K562 (cell line): ENCODE results near the gene JPT1. TPM values are rescaled to one million over a fixed set of nuclear protein-coding genes. Genes with fewer than 3 reads are reported as not detected.

Experiments
- ATF1 ChIP-seq, 2 experiments: fragments of 450-650 bp in 1 of 2; IDR thresholded peaks; 2 replicates each; pipeline ENCODE4 v1.6.1; 2016; ENCODE audit warnings: missing compliant biosample characterization in 1 of 2, missing genetic modification characterization in 1 of 2
- FOXK1 ChIP-seq: sonication (generic); formaldehyde crosslinking; IDR thresholded peaks from 2 replicates; pipeline ENCODE4 v1.8.0; 2022; ENCODE audit warnings: missing genetic modification reagents, mild to moderate bottlenecking, borderline replicate concordance
- HEY1 ChIP-seq: fragments of 250-450 bp; sonication (Bioruptor Pico); IDR thresholded peaks from 2 replicates; pipeline ENCODE4 v1.5.0; 2020; ENCODE audit warnings: mild to moderate bottlenecking, moderate library complexity, borderline replicate concordance
- ILF3 ChIP-seq: fragments of 450-650 bp; IDR thresholded peaks from 2 replicates; pipeline ENCODE4 v1.6.1; 2018; ENCODE audit warnings: antibody characterized with exemption, mild to moderate bottlenecking, moderate library complexity, borderline replicate concordance
- MED1 ChIP-seq: sonication (generic); formaldehyde crosslinking; IDR thresholded peaks from 2 replicates; pipeline ENCODE4 v1.8.1; 2023; ENCODE audit warnings: missing genetic modification reagents, borderline replicate concordance
- MTA1 ChIP-seq: fragments of 450-650 bp; IDR thresholded peaks from 2 replicates; pipeline ENCODE4 v1.6.1; 2017; ENCODE audit warnings: borderline replicate concordance
- NR2C1 ChIP-seq, 2 experiments: fragments of 450-650 bp; IDR thresholded peaks; 2 replicates each; pipeline ENCODE4 v1.6.1; 2017; ENCODE audit warnings: mild to moderate bottlenecking in 2 of 2, antibody characterized with exemption in 1 of 2, inconsistent platforms in 1 of 2, missing compliant biosample characterization in 1 of 2, missing genetic modification characterization in 1 of 2
- PRMT5 ChIP-seq: sonication (generic); formaldehyde crosslinking; IDR thresholded peaks from 2 replicates; pipeline ENCODE4 v1.5.0; 2020; ENCODE audit warnings: missing genetic modification reagents
- PTRF ChIP-seq: fragments of 450-650 bp; IDR thresholded peaks from 2 replicates; pipeline ENCODE4 v1.6.1; 2016; ENCODE audit warnings: mild to moderate bottlenecking, missing genetic modification characterization, missing compliant biosample characterization
- RBM14 ChIP-seq: fragments of 200-400 bp; formaldehyde crosslinking; IDR thresholded peaks from 2 replicates; pipeline ENCODE4 v1.6.1; 2018; ENCODE audit warnings: low read depth, mild to moderate bottlenecking, low read length, moderate library complexity, borderline replicate concordance; ENCODE audit not compliant: insufficient read depth
- TEAD4 ChIP-seq, 2 experiments: sonication (generic) in 1 of 2; formaldehyde crosslinking in 1 of 2; IDR thresholded peaks; 2 replicates each; pipeline versions ENCODE4 v1.6.1 to v1.8.0; 2012 to 2022; ENCODE audit warnings: borderline replicate concordance in 1 of 2, inconsistent platforms in 1 of 2, low read length in 1 of 2, mild to moderate bottlenecking in 1 of 2, missing genetic modification reagents in 1 of 2
- ZEB2 ChIP-seq: fragments of 450-650 bp; IDR thresholded peaks from 2 replicates; pipeline ENCODE4 v1.6.1; 2016
- ZNF263 ChIP-seq: sonication (generic); formaldehyde crosslinking; IDR thresholded peaks from 2 replicates; pipeline ENCODE4 v1.8.0; 2022; ENCODE audit warnings: mild to moderate bottlenecking, missing genetic modification reagents, borderline replicate concordance
- ZNF324 ChIP-seq: fragments of 250-450 bp; sonication (Bioruptor Pico); IDR thresholded peaks from 2 replicates; pipeline ENCODE4 v1.4.0; 2020; ENCODE audit warnings: mild to moderate bottlenecking
- polyA plus RNA-seq, 8 experiments: library from polyadenylated mRNA; depleted of rRNA in 4 of 8; stranded (reverse) in 5 of 8; unstranded in 3 of 8; fragments of >200 nt; fragmentation: Nextera tagmentation in 2 of 8; fragmentation: Illumina TruSeq in 1 of 8; extraction: Ambion mirVana in 2 of 8; extraction: Trizol in 1 of 8; gene quantifications; 2 replicates each; pipeline versions ENCODE4 v1.2.1 to v1.2.3, GENCODE V29; 2011 to 2014; ENCODE audit warnings: inconsistent platforms in 1 of 8, missing spikeins in 1 of 8
- total RNA-seq, 7 experiments: library from RNA; depleted of rRNA in 6 of 7; stranded (reverse); fragments of >200 nt in 6 of 7; fragmentation: Illumina TruSeq in 2 of 7; extraction: Trizol in 2 of 7; gene quantifications; 2 replicates each; pipeline versions ENCODE4 v1.2.1 to v1.2.3, GENCODE V29; 2011 to 2021; ENCODE audit warnings: low replicate concordance in 1 of 7
- TF ChIP-seq, protein P1 (sequence below), 2 experiments: IDR thresholded peaks; 2 replicates each; pipeline ENCODE4 v1.6.1; 2012; ENCODE audit warnings: improper control_type of control experiment in 2 of 2, low read depth in 2 of 2, low read length in 2 of 2, borderline replicate concordance in 1 of 2
- TF ChIP-seq, protein P2 (sequence below): fragments of 250-450 bp; sonication (Bioruptor Pico); IDR thresholded peaks from 2 replicates; pipeline ENCODE4 v1.5.0; 2020; ENCODE audit warnings: mild to moderate bottlenecking
- TF ChIP-seq, protein P3 (sequence below): fragments of 450-650 bp; IDR thresholded peaks from 2 replicates; pipeline ENCODE4 v1.6.1; 2017; ENCODE audit warnings: antibody characterized with exemption, mild to moderate bottlenecking

Gene JPT1
- total and polyA plus RNA-seq, 9 of the 15 experiments (the other 6 are each of a cell fraction or from before 2014, with no cell fraction given): 56.7 to 292 (median 144) TPM

DNA sequence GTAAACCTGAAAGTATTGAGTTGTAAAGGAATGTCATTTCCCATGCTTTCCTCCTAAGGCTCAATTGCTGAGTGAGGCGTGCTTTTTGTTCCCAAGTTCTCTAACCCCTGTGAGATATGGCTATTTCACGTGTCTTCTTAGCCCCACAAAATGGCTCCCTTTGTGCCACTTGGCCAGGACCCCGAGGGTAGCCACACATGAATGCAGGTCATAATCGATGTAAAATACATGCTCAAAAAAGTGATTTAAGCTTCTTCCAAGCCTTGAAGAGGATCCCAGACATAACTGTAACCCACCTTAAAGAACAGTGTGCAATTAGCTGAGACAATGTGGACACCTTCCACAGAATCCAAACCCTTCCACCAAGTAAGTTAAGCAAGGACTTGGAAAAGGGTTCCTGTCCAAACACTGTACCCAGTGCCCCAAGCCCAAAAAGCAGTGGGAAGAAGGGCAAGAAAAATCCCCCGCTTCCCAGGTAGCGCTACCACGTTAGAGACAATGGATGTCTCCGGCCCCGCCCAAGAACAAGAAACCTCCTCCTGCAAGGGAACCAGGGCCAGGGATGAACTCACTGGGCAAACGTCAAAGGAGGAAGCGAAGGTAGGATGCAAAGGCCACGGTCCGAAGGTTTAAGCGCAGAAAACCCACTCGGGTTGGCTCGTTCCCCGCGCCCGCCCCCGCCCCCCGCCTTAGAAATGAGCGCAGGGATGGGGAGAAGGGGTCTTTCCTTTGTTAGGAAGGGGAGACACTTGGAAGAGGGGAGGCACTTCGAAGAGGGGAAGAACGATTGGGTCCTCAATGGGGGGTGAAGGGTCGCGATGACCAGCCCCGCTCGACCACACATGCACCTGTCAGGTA is 1.2 kb downstream of the JPT1 start (continued):
- TF ChIP-seq, protein P1, sequence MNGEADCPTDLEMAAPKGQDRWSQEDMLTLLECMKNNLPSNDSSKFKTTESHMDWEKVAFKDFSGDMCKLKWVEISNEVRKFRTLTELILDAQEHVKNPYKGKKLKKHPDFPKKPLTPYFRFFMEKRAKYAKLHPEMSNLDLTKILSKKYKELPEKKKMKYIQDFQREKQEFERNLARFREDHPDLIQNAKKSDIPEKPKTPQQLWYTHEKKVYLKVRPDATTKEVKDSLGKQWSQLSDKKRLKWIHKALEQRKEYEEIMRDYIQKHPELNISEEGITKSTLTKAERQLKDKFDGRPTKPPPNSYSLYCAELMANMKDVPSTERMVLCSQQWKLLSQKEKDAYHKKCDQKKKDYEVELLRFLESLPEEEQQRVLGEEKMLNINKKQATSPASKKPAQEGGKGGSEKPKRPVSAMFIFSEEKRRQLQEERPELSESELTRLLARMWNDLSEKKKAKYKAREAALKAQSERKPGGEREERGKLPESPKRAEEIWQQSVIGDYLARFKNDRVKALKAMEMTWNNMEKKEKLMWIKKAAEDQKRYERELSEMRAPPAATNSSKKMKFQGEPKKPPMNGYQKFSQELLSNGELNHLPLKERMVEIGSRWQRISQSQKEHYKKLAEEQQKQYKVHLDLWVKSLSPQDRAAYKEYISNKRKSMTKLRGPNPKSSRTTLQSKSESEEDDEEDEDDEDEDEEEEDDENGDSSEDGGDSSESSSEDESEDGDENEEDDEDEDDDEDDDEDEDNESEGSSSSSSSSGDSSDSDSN (IDR thresholded peaks at IDR 0.05; ENCODE audit: borderline replicate concordance in 1 of 2, low read depth in 2 of 2, low read length in 2 of 2): peak in 1 of 2 experiments; percentile 70; a peak in 2 of 4 replicates
- no peak for TF ChIP-seq HEY1
- TF ChIP-seq ZNF263: 0 out of 2 replicates have a peak, but pooled peaks have one; percentile 11
- TF ChIP-seq, protein P2, sequence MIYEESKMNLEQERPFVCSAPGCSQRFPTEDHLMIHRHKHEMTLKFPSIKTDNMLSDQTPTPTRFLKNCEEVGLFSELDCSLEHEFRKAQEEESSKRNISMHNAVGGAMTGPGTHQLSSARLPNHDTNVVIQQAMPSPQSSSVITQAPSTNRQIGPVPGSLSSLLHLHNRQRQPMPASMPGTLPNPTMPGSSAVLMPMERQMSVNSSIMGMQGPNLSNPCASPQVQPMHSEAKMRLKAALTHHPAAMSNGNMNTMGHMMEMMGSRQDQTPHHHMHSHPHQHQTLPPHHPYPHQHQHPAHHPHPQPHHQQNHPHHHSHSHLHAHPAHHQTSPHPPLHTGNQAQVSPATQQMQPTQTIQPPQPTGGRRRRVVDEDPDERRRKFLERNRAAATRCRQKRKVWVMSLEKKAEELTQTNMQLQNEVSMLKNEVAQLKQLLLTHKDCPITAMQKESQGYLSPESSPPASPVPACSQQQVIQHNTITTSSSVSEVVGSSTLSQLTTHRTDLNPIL (CRISPR knock-in tag): no peak
- no peak for TF ChIP-seq NR2C1 (IDR thresholded peaks at IDR 0.05)
- TF ChIP-seq NR2C1 (tag; IDR thresholded peaks at IDR 0.05): 0 out of 2 replicates have a peak, but pooled peaks have one; percentile 18
- no peak for TF ChIP-seq ILF3
- peak; percentile 84 for TF ChIP-seq FOXK1 (CRISPR knock-in tag)
- 0 out of 2 replicates have a peak, but pooled peaks have one; percentile 50 for TF ChIP-seq PTRF
- no peak for TF ChIP-seq ZEB2
- TF ChIP-seq, protein P3, sequence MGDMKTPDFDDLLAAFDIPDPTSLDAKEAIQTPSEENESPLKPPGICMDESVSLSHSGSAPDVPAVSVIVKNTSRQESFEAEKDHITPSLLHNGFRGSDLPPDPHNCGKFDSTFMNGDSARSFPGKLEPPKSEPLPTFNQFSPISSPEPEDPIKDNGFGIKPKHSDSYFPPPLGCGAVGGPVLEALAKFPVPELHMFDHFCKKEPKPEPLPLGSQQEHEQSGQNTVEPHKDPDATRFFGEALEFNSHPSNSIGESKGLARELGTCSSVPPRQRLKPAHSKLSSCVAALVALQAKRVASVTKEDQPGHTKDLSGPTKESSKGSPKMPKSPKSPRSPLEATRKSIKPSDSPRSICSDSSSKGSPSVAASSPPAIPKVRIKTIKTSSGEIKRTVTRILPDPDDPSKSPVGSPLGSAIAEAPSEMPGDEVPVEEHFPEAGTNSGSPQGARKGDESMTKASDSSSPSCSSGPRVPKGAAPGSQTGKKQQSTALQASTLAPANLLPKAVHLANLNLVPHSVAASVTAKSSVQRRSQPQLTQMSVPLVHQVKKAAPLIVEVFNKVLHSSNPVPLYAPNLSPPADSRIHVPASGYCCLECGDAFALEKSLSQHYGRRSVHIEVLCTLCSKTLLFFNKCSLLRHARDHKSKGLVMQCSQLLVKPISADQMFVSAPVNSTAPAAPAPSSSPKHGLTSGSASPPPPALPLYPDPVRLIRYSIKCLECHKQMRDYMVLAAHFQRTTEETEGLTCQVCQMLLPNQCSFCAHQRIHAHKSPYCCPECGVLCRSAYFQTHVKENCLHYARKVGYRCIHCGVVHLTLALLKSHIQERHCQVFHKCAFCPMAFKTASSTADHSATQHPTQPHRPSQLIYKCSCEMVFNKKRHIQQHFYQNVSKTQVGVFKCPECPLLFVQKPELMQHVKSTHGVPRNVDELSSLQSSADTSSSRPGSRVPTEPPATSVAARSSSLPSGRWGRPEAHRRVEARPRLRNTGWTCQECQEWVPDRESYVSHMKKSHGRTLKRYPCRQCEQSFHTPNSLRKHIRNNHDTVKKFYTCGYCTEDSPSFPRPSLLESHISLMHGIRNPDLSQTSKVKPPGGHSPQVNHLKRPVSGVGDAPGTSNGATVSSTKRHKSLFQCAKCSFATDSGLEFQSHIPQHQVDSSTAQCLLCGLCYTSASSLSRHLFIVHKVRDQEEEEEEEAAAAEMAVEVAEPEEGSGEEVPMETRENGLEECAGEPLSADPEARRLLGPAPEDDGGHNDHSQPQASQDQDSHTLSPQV: peak; percentile 85
- TF ChIP-seq RBM14: no peak
- TF ChIP-seq MED1 (CRISPR knock-in tag): no peak
- no peak for TF ChIP-seq MTA1
- no peak for TF ChIP-seq ZNF324
- no peak for TF ChIP-seq ATF1 (CRISPR knock-in tag; IDR thresholded peaks at IDR 0.05)
- TF ChIP-seq ATF1 (tag; IDR thresholded peaks at IDR 0.05): no peak
- TF ChIP-seq TEAD4 (IDR thresholded peaks at IDR 0.05; ENCODE audit: low read length): 0 out of 2 replicates have a peak, but pooled peaks have one; percentile 3
- TF ChIP-seq TEAD4 (CRISPR knock-in tag; IDR thresholded peaks at IDR 0.05; ENCODE audit: borderline replicate concordance): no peak
- TF ChIP-seq PRMT5 (CRISPR knock-in tag): no peak
